IgD-negative memory B cell (primary cell): ENCODE data around the gene POU2F3. TPM values are rescaled to one million over a fixed set of nuclear protein-coding genes. Genes with fewer than 3 reads are reported as not detected.

Source experiments
- H3K27ac Mint-ChIP-seq, 3 donors: one replicate each; pipeline ENCODE4 v1.8.0; 2020 to 2022; ENCODE audit warnings: mild to moderate bottlenecking in 3 of 3, mixed read lengths in 3 of 3, moderate library complexity in 1 of 3
- H3K27me3 Mint-ChIP-seq: one replicate; pipeline ENCODE4 v1.8.0; 2021; ENCODE audit warnings: mixed read lengths
- H3K36me3 Mint-ChIP-seq: one replicate; pipeline ENCODE4 v1.8.0; 2020; ENCODE audit warnings: mild to moderate bottlenecking, mixed read lengths
- H3K4me1 Mint-ChIP-seq, 3 donors: one replicate each; pipeline ENCODE4 v1.8.0; 2020 to 2022; ENCODE audit warnings: mixed read lengths in 3 of 3, mild to moderate bottlenecking in 1 of 3
- H3K4me3 Mint-ChIP-seq, 4 donors: one replicate each; pipeline ENCODE4 v1.8.0; 2020 to 2022; ENCODE audit warnings: mild to moderate bottlenecking in 4 of 4, mixed read lengths in 4 of 4, moderate library complexity in 3 of 4
- H3K9me3 Mint-ChIP-seq, 3 donors: one replicate each; pipeline ENCODE4 v1.8.0; 2020 to 2021; ENCODE audit warnings: mixed read lengths in 3 of 3, mild to moderate bottlenecking in 1 of 3
- polyA plus RNA-seq: library from polyadenylated mRNA; unstranded; fragments of 300-500 nt; fragmentation: Illumina TruSeq; gene quantifications from one replicate; pipeline ENCODE4 v1.2.3, GENCODE V29; 2021

The POU2F3 gene
- not detected for polyA plus RNA-seq

DNA sequence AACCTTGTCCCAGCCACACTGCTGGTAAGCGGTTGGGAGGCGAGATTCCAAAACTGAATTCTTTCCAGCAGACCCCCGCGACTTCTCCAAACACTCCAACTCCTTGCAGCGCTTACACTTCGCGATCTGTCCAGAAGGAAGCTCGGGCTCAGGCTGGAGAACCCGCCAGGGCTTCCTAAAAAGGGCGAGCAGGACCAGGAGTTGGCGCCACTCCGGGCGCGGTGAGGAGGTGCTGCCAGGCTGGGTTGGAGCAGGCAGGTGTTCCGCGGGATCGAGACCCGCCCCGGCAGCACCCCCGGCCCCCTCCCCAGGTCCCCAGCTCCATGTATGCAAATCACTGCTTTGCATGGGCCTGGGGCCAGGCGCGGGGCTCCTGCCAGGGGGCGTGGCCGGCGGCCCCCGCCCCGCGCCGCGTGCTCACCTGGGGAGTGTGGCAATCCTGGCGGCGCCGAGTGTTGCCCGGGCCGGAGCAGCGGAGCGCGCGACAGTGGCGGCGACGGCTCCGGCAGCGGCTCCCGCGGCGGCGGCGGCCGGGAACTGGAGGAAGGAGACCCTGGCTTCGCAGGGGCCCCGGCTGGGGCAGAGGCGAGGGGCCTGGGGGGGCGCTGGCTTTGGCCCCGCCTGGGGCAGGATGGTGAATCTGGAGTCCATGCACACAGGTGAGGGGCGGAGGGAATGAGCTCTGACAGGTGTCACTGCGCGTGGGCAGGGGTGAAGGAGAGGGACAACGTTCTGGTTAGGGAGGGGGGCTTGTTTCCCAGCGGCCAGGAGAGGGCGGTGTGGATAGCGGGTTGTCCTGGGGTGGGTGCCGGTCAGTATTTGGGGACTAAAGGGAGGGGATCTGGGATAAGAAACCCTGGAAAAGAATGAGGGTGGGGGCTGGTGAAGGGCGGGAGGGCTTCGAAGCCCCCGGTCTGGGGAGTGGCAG is at the start of gene POU2F3:
Gene POU2F3 (plus strand): TSS at position 428 of the 928 bp plus-strand sequence. CDS start 204 bp downstream, at position 632.
- H3K4me1 Mint-ChIP-seq: peaks cover 0 to 7% (median 0%) of the 10 kb centered on the region in 3 donors
- H3K27me3 Mint-ChIP-seq: peaks cover 54% of the 10 kb centered on the region
- H3K4me3 Mint-ChIP-seq: no peak within 1 kb of the TSS
- peak within 1 kb of the TSS in 1 of 3 donors; percentile 2 for H3K27ac Mint-ChIP-seq
- peaks cover 4% of the 10 kb centered on the region for H3K36me3 Mint-ChIP-seq
- H3K9me3 Mint-ChIP-seq: no peaks in the 10 kb centered on the region

DNA sequence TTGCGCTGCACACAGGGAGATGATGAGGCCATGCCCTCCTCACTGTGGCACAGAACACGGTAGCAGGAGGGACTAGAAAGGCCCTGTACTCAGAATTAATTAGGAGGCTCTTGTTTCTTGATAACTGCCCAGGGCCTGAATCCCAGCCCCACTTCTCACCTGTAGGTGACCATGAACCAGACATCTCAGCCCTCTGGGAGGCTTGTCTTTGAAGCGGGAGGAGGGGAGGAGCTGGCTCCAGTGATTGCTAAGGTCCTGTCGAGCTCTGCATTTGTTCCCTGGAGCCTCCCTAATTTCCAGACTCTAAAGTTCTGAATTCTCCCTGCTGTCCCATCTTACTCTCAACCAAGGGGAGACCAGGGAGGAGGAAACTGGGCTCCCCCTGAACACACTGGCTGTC is 48.9 kb upstream of the POU2F3 start:
- H3K36me3 Mint-ChIP-seq: peaks cover 2% of the 10 kb centered on the region
- H3K27ac Mint-ChIP-seq: no peak overlapping the region
- H3K4me1 Mint-ChIP-seq: no peaks in the 10 kb centered on the region
- no peak overlapping the region for H3K4me3 Mint-ChIP-seq
- peaks cover 0 to 2% (median 0%) of the 10 kb centered on the region in 3 donors for H3K9me3 Mint-ChIP-seq
- peaks cover 7% of the 10 kb centered on the region for H3K27me3 Mint-ChIP-seq

DNA sequence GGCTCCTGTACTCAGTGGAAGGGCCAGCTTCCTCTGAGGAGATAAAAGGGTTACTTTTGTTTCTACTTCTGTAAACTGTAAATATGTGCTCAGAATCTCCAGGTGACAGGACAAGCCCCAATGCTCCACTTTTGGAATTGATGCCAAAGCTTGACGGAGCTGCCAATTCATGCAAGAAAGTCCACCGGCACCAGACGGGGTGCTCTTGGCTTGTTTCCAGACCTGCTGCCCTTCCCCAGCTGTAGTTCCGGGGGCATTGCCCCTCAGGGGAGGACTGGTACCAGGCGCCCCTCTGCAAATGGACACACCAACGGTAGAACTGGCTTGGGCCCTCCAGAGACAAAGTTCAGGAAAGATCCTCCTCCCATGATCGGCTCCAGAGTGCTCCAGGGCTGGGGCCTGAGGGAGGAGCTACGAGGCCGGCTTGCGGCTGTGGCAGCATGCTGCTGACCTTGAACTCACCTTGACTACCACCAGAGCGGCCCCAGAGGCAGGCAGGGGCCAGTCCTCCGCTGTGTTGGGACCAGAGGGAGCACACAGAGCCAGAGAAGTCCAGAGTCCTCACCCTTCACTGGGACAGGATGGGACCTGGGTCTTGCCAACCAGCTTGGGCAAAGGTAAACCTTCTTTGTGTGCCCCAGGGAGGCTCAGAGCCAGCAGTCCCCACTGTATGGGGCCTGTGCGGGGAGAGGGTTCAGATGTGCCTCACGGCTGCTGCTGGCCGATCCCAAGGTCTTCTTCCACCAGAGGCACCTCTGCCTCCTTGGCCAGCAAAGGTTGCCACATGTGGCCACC is 46.9 kb upstream of the POU2F3 start:
- H3K9me3 Mint-ChIP-seq: peaks cover 0 to 2% (median 0%) of the 10 kb centered on the region in 3 donors
- peaks cover 2% of the 10 kb centered on the region for H3K36me3 Mint-ChIP-seq
- H3K27ac Mint-ChIP-seq: no peak overlapping the region
- H3K27me3 Mint-ChIP-seq: peaks cover 12% of the 10 kb centered on the region
- H3K4me1 Mint-ChIP-seq: no peaks in the 10 kb centered on the region
- no peak overlapping the region for H3K4me3 Mint-ChIP-seq

DNA sequence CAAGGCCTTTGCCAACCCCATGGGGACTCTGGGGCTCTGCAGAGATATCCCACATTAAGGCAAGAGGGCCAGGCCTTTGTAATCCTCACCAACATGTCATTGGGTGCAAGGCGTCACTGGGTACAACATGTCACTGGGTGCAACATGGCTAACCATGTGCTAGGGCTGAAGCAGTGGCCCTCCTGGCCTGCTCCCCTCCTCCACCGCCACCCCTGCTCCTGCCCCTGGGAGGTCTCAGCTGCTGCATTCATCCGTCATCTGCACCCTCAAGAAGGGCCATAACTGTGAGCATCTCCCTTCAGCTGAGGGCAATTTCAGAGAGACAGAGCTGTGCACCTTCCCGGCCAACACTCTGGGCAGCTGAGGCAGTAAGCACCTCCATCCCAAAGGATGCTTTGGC is 45.8 kb upstream of the POU2F3 start:
- H3K4me3 Mint-ChIP-seq: no peak overlapping the region
- no peaks in the 10 kb centered on the region for H3K36me3 Mint-ChIP-seq
- H3K9me3 Mint-ChIP-seq: no peaks in the 10 kb centered on the region
- H3K27ac Mint-ChIP-seq: no peak overlapping the region
- H3K4me1 Mint-ChIP-seq: no peaks in the 10 kb centered on the region
- H3K27me3 Mint-ChIP-seq: peaks cover 13% of the 10 kb centered on the region

DNA sequence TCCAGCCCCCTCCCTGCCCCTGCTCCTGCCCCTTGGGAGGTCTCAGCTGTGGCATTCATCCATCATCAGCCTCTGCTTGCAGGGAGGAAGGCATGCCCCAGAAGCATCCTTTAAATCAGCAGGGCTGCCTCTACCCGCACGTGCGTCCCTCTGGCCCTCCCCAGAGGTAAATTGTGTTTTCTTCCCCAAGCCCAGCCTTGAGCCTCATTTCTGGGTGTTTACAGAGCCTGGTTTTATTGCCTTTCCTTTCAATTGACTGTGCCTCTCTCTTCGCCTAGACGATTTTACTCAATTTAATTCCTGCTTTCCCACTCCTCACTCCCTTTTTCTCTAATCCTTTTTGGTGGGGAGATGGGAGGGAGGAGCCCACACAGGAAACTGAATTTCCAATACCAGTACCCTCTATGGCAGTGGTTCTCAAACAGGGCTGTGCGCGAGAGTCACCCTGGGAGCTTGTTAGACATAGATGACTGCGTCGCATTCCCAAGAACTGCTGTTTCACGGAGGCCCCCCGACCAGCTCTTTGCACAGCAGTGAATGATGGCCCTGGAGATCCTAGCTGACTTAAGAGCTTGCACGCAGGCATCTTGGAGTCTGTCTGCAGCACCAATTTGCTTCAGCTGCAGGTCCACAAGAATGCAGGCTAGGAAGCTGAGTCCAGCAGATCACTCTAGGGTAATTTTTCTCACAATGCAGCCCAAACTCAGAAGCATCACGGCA is 44.2 kb upstream of the POU2F3 start:
- Mint-ChIP-seq H3K36me3 (no peaks in the 10 kb centered on the region), H3K4me1 (no peaks in the 10 kb centered on the region), H3K4me3 (no peak overlapping the region), H3K27ac (no peak overlapping the region), H3K9me3 (no peaks in the 10 kb centered on the region), H3K27me3 (peaks cover 16% of the 10 kb centered on the region)

DNA sequence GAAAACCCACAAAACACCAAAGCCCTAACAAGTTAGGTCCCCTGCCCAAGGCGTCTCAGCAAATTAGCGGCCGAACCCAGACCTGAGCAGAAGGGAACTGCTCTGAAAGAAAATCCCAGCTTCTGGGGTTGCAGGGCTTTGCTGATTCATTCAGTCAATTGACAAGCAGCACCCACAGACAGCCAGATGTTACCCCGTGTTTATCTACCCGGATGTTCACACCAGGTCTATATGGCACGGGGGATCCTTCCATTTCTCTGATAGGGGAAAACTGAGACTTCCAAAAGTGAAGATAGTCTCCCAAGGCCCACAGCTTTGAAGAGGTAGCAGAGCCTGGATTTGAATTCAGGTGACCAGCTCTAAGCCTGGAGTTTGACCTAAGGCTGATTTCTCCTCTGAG is 43.1 kb upstream of the POU2F3 start:
- Mint-ChIP-seq H3K4me3 (no peak overlapping the region), H3K9me3 (no peaks in the 10 kb centered on the region), H3K36me3 (no peaks in the 10 kb centered on the region), H3K27me3 (peaks cover 15% of the 10 kb centered on the region), H3K27ac (no peak overlapping the region), H3K4me1 (no peaks in the 10 kb centered on the region)

DNA sequence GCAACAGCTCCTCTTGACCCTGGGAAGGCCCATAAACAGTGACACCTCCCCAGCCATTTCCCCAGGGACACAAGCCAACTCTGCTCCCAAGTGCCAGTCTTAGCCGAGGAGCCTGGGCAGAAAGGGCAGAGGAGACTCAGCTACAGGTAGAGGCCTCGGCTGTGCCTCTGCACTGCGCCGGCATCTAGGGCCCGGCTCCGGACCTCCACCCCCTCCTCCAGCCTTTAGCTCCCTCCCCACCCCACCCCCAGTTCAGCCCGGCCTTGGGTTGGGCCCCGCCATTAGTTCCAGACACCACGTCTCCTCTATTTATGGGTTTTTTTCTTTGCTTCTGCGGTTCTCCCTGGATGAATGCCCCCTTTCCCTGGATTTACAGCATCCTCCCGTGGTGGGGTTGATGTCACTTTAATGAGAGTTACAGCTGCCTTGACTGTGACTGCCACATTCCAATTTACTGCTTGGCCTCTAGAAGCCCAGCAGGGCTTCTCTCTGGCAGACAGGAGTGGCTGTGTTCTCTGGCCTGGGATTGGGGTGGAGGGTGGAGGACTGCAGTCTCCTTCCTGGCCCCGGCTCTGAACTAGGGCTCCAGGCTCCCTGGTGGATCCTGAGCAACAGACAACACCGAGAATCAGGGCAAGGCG is 42.6 kb upstream of the POU2F3 start:
- Mint-ChIP-seq H3K27me3 (peaks cover 17% of the 10 kb centered on the region), H3K9me3 (no peaks in the 10 kb centered on the region), H3K4me3 (no peak overlapping the region), H3K36me3 (no peaks in the 10 kb centered on the region), H3K27ac (no peak overlapping the region), H3K4me1 (no peaks in the 10 kb centered on the region)

DNA sequence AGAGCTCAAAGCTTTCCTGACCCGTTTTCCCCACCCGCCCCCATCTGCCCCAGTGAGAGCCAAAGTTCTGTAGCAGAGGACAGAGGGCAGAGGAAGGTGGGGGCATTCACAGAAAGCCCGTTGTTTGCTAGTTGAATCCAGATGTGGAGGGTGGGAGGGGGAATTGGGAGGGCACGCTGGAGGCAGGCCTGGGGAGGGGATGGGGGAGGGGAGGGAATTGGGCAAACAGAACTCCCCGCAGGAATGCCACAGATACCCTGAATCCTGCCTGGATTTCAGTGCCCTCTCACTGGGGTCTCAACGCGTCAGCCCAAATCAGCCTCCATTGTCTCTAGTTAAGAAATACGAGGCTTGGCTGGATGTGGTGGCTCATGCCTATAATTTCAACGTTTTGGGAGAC is 42.0 kb upstream of the POU2F3 start:
- H3K4me1 Mint-ChIP-seq: no peaks in the 10 kb centered on the region
- H3K9me3 Mint-ChIP-seq: no peaks in the 10 kb centered on the region
- no peaks in the 10 kb centered on the region for H3K36me3 Mint-ChIP-seq
- no peak overlapping the region for H3K4me3 Mint-ChIP-seq
- H3K27me3 Mint-ChIP-seq: peaks cover 17% of the 10 kb centered on the region
- H3K27ac Mint-ChIP-seq: no peak overlapping the region

DNA sequence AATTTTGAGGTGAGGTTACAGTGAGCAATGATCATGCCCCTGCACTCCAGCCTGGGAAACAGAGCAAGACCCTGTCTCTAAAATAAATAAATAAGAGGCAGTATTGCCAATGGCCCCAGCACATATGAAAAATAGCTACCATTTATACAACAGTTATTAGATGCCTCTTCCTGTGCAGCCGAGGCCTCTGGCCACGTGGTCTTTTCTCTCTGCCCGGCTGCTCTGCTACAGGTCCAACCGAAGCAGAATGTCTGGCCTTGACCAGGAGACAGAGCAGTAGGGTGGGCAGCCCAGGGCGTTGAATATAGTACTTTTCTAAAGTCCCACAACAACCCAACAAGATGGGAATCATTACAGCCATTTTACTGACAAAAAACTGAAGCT is 41.5 kb upstream of the POU2F3 start:
- peaks cover 17% of the 10 kb centered on the region for H3K27me3 Mint-ChIP-seq
- H3K4me1 Mint-ChIP-seq: no peaks in the 10 kb centered on the region
- no peaks in the 10 kb centered on the region for H3K36me3 Mint-ChIP-seq
- H3K9me3 Mint-ChIP-seq: no peaks in the 10 kb centered on the region
- no peak overlapping the region for H3K4me3 Mint-ChIP-seq
- H3K27ac Mint-ChIP-seq: no peak overlapping the region

DNA sequence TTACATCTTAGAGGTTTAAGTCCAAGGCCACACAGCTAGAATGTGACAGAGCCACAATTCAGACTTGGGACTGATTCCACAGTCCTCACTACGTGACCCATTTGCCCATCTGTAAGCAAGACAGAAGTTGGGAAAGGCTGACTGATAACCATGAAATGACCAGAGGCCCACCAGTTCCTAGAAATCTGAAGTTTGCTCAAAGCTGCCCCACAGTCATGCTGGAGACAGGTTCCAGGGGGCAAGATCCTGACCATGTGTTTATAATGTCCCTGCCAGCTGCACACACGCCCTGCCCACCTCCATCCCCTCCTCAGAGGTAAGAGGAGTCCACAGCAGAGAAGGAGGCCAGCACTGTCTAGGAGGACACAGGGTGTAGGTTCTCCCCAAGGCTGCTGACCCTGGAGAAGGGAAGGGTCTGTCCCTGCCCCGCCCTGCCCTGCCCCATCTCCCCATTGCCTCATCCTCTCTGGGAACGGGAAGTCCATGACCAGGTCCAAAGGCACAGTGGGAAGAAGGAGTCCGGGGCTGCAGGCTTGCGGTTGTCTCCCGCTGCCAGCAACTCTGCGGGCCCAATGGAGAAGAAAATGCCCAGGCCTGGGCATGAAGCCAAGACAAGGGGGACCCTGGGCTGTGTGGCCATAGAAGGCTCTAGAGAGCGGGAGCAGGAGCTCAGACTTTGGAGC is 41.0 kb upstream of the POU2F3 start:
- Mint-ChIP-seq H3K27me3 (peaks cover 17% of the 10 kb centered on the region), H3K4me3 (no peak overlapping the region), H3K36me3 (no peaks in the 10 kb centered on the region), H3K4me1 (no peaks in the 10 kb centered on the region), H3K9me3 (no peaks in the 10 kb centered on the region), H3K27ac (no peak overlapping the region)

DNA sequence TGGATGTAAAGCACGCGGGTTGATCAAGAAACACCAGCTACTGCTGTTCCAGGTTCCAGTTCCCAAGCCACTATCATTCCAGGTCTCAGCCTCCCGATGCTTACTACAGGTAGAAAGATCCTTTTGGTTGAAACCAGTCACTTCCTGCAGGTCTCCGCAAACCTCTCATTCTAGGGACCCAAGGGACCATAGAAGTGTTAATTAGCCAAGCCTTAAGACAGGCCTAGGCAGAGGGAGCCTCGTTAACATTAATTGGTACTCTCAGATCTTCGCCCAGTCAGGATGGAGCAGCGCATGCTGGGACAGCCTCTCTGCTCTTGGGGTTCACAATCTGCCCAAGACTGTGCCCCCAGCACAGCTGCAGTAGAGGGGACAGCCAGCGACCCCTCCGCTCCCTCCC is 40.3 kb upstream of the POU2F3 start:
- no peaks in the 10 kb centered on the region for H3K36me3 Mint-ChIP-seq
- H3K4me1 Mint-ChIP-seq: no peaks in the 10 kb centered on the region
- no peaks in the 10 kb centered on the region for H3K9me3 Mint-ChIP-seq
- peaks cover 17% of the 10 kb centered on the region for H3K27me3 Mint-ChIP-seq
- no peak overlapping the region for H3K27ac Mint-ChIP-seq
- H3K4me3 Mint-ChIP-seq: no peak overlapping the region

DNA sequence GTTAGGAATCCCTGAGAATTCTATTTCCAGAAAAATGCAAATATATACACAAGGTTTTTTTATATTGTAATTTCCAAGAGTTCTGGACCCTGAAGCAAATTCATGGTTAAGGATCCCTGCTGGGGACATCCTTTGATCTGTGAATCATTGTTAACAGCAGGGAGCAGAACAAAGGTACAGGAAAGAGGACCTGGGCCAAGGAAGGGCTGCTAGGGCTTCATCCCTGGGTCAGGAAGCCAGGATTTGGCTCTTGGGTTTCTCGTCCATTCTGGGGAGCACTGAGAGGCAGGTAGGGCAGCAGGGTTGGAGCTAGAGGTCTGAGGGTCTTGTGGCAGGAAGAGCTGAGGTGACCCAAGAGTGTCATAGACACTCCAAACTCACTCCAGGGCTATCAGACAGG is 39.3 kb upstream of the POU2F3 start:
- peaks cover 17% of the 10 kb centered on the region for H3K27me3 Mint-ChIP-seq
- no peak overlapping the region for H3K4me3 Mint-ChIP-seq
- H3K4me1 Mint-ChIP-seq: no peaks in the 10 kb centered on the region
- H3K27ac Mint-ChIP-seq: no peak overlapping the region
- no peaks in the 10 kb centered on the region for H3K36me3 Mint-ChIP-seq
- no peaks in the 10 kb centered on the region for H3K9me3 Mint-ChIP-seq

DNA sequence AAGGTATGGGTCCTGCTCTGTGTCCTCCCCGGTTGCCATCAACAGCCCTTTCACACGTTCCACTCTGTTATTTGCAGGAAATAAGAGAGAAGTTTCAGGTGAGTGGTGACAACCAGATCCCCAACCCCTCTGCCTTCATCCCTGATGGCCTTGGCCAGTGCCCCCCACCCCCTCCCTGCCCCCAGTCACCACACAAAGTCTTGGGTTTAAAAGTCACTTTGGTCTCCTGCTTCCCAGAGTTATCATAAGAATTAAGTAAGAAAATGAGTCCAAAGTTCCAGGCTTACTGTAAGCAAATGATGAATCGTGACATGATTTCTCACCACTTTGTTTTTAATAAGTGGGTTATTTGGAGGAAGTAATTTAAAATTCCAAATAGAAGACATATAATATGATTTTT is 38.3 kb upstream of the POU2F3 start:
- H3K9me3 Mint-ChIP-seq: no peaks in the 10 kb centered on the region
- no peak overlapping the region for H3K27ac Mint-ChIP-seq
- no peak overlapping the region for H3K4me3 Mint-ChIP-seq
- no peaks in the 10 kb centered on the region for H3K36me3 Mint-ChIP-seq
- peaks cover 11% of the 10 kb centered on the region for H3K27me3 Mint-ChIP-seq
- H3K4me1 Mint-ChIP-seq: no peaks in the 10 kb centered on the region

DNA sequence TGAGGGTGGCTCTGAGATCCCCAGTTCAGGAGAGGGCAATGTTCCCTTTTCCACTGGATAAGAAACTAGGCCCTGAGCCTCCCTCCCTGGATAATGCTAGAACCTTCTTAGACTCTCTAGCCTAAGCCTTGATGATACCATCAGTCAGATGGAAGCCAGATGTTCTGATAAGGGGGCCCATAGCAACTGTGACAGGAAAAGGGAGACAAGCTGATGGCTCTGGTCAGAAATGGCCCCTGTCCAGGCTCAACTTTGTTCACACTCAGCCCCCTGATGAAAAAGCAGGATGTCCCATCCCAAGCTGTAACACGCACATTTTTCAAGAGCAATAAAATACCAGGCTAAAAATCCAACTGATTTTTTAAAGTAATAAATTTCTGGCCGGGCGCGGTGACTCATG is 36.3 kb upstream of the POU2F3 start:
- H3K9me3 Mint-ChIP-seq: no peaks in the 10 kb centered on the region
- no peaks in the 10 kb centered on the region for H3K4me1 Mint-ChIP-seq
- H3K27me3 Mint-ChIP-seq: peaks cover 10% of the 10 kb centered on the region
- H3K27ac Mint-ChIP-seq: no peak overlapping the region
- H3K4me3 Mint-ChIP-seq: no peak overlapping the region
- H3K36me3 Mint-ChIP-seq: no peaks in the 10 kb centered on the region
